Activated CD8-positive, alpha-beta T cell treated with anti-CD3 and anti-CD28 coated beads for 36 hours (primary cell): ENCODE measurements around the gene ADAMTS5. TPM values are rescaled to one million over a fixed set of nuclear protein-coding genes. Genes with fewer than 3 reads are reported as not detected.

Source experiments
- ATAC-seq: fragments of 200-7000 bp; cut with Tn5 transposase; one replicate; pipeline ENCODE4 v1.10.0; 2021; ENCODE audit warnings: mild to moderate bottlenecking, moderate library complexity
- CTCF ChIA-PET: fragments of 350-600 bp; sonication (Branson Sonifier 250); formaldehyde crosslinking; loops from one replicate; lab custom pipeline; 2021; ENCODE audit warnings: antibody characterized with exemption; lab: Charles Lee
- POLR2A ChIA-PET: fragments of 350-600 bp; sonication (Branson Sonifier 250); formaldehyde crosslinking; loops from one replicate; lab custom pipeline; 2021; ENCODE audit warnings: antibody characterized with exemption; lab: Charles Lee
- DNase-seq: peaks from one replicate; pipeline ENCODE4 v3.0.0-alpha.2; 2020
- H3K27ac Mint-ChIP-seq: one replicate; pipeline ENCODE4 v1.8.0; 2021; ENCODE audit warnings: mild to moderate bottlenecking, mixed read lengths
- H3K27me3 Mint-ChIP-seq: one replicate; pipeline ENCODE4 v1.8.0; 2021; ENCODE audit warnings: mixed read lengths
- H3K36me3 Mint-ChIP-seq: one replicate; pipeline ENCODE4 v1.8.0; 2021; ENCODE audit warnings: low read depth, mixed read lengths
- H3K4me1 Mint-ChIP-seq: one replicate; pipeline ENCODE4 v1.8.0; 2021; ENCODE audit warnings: low read depth, mixed read lengths
- H3K4me3 Mint-ChIP-seq: one replicate; pipeline ENCODE4 v1.8.0; 2021; ENCODE audit warnings: mild to moderate bottlenecking, moderate library complexity, mixed read lengths
- H3K9me3 Mint-ChIP-seq: one replicate; pipeline ENCODE4 v1.8.0; 2021; ENCODE audit warnings: mixed read lengths
- CTCF ChIP-seq: fragments of 200-600 bp; IDR thresholded peaks from one replicate; pipeline ENCODE4 v1.8.0; 2022; ENCODE audit warnings: antibody characterized with exemption, mild to moderate bottlenecking
- intact Hi-C: fragments of 100-400 bp; cut with micrococcal nuclease; formaldehyde crosslinking; loops from one replicate; pipeline ENCODE4 v1.10.0; 2022
- total RNA-seq, 2 experiments: library from RNA; stranded (reverse); gene quantifications; one replicate each; pipeline ENCODE4 v1.2.3, GENCODE V29; 2021

The ADAMTS5 gene
- total RNA-seq, 2 experiments from 2014 or later: not detected

DNA sequence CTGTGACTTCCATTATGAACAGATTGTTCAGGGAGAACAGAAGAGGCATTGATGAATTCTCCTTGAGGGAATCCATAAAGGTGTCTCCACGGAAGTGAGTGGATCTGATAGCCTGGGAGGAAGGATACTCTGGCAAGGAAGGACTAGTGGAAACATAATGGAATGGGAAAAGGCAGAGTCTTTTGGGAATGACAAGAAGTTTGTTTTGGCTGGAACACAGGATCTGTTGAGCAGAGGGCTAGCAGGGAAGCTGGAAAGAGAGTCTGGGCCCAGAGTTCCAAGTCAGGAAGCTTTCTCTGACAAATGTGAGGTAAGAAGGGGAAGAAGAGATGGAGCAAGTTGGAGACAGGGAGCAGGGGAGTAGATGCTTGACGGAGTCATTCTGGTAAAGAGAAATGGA, 8.1 kb downstream of the ADAMTS5 start:
- CTCF ChIA-PET: no interaction called here
- POLR2A ChIA-PET: no interaction called here
- Mint-ChIP-seq H3K27me3 (peaks cover 8% of the 10 kb centered on the region), H3K27ac (no peak overlapping the region), H3K4me3 (no peak overlapping the region), H3K36me3 (no peaks in the 10 kb centered on the region), H3K9me3 (no peaks in the 10 kb centered on the region), H3K4me1 (no peaks in the 10 kb centered on the region)
- intact Hi-C loops: no loop called here
- TF ChIP-seq CTCF: no peak
- ATAC-seq (no peak), DNase-seq (no peak)

GRCh38 chr21:26956813-26957212, 10.1 kb downstream of the ADAMTS5 start:
- CTCF ChIA-PET: no interaction called here
- POLR2A ChIA-PET: no interaction called here
- intact Hi-C loops: no loop called here

DNA sequence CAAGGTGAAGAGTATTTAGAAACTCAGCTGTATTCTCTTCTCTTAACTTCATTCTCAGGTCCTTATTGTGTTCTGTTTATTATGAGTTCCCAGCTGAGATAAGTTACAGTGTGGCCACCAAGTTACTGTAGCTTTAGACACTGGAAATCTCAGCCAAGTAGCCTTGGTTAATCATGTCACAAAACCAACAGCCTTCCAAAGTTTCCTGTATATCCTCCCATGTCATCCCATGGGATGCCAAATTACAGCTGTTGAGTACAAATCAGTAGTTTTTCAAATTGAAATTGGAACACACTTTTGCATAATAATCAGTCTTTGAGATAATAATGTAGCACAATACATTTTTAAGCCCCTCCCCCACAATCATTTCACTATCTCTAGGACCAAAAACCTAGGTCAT, 10.7 kb downstream of the ADAMTS5 start:
- no peak overlapping the region for H3K4me3 Mint-ChIP-seq
- H3K27me3 Mint-ChIP-seq: peaks cover 5% of the 10 kb centered on the region
- intact Hi-C loops: no loop called here
- no peaks in the 10 kb centered on the region for H3K9me3 Mint-ChIP-seq
- ATAC-seq (no peak), DNase-seq (no peak)
- no peak for TF ChIP-seq CTCF
- H3K36me3 Mint-ChIP-seq: no peaks in the 10 kb centered on the region
- no peak overlapping the region for H3K27ac Mint-ChIP-seq
- ChIA-PET POLR2A (no interaction called here), CTCF (no interaction called here)
- no peaks in the 10 kb centered on the region for H3K4me1 Mint-ChIP-seq

More at GRCh38 chr21:26956813-26957212, 10.1 kb downstream of the ADAMTS5 start:
- ATAC-seq (no peak), DNase-seq (no peak)
- H3K9me3 Mint-ChIP-seq: no peaks in the 10 kb centered on the region
- peaks cover 7% of the 10 kb centered on the region for H3K27me3 Mint-ChIP-seq
- no peak overlapping the region for H3K27ac Mint-ChIP-seq
- no peaks in the 10 kb centered on the region for H3K4me1 Mint-ChIP-seq
- H3K4me3 Mint-ChIP-seq: no peak overlapping the region
- no peaks in the 10 kb centered on the region for H3K36me3 Mint-ChIP-seq
- no peak for TF ChIP-seq CTCF

DNA sequence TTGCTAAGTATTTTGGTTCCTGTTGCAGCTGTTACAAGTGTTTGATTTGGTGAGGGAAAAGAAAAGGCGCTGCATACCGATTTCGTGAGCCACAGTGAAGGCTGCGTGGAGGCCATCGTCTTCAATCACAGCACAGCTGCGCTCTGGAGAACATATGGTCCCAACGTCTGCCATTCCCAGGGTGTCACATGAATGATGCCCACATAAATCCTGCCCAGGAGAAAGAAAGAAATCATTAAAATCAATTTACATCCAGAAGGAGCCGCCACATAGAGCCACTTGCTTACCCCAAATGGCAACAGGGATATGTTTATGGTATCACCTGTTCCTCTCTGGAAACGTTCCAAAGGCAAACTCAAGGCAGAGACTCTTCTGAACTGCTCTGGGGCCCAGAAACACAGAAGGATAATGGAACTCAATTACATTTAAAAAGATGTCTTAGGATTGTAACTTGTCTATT, 12.2 kb downstream of the ADAMTS5 start:
- Mint-ChIP-seq H3K4me3 (no peak overlapping the region), H3K27me3 (peaks cover 3% of the 10 kb centered on the region), H3K36me3 (no peaks in the 10 kb centered on the region), H3K27ac (no peak overlapping the region), H3K4me1 (no peaks in the 10 kb centered on the region), H3K9me3 (no peaks in the 10 kb centered on the region)
- ATAC-seq (no peak), DNase-seq (no peak)
- no peak for TF ChIP-seq CTCF
- CTCF ChIA-PET: no interaction called here
- POLR2A ChIA-PET: no interaction called here
- intact Hi-C loops: no loop called here

DNA sequence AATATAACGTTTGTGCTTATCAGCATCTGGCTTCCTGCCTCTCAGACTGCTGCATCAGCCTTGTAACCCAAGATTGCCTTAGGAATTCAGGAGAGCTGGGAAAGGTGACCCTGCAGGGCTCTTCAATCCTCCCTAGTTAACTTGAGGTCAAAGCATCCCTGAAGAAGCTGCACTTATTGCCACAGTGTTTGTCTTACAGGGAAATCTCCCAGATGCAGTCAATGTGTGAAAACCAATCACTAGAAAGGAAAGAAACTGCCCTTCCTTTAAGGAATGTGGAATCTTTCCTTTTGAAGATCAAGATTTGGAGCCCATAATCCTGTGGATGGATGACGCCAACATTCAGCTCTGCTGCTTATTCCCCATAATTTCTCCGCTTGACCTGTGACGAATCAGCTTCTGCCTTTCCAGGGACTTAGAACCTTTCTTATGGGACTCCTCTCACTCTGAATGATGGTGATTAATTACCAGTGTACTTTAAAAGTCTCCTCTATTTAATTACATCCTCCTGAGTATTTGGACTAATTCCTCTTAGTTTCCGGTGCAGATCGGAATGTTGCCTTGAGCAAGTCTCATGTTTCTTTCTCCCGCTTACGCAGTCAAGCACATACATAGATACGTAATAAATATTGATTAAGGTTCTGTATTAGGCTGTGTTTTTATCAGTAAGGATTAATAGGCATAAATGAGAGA, 14.4 kb downstream of the ADAMTS5 start:
- ATAC-seq: no peak
- H3K4me1 Mint-ChIP-seq: no peaks in the 10 kb centered on the region
- H3K27me3 Mint-ChIP-seq: peaks cover 5% of the 10 kb centered on the region
- no peaks in the 10 kb centered on the region for H3K36me3 Mint-ChIP-seq
- no peaks in the 10 kb centered on the region for H3K9me3 Mint-ChIP-seq
- CTCF ChIA-PET: no interaction called here
- no peak for TF ChIP-seq CTCF
- intact Hi-C loops: no loop called here
- DNase-seq: no peak
- POLR2A ChIA-PET: no interaction called here
- no peak overlapping the region for H3K4me3 Mint-ChIP-seq
- no peak overlapping the region for H3K27ac Mint-ChIP-seq
